GM18873 (cell line): ENCODE measurements around the gene CD93.

Source experiments
- ATAC-seq: cut with Tn5 transposase; IDR thresholded peaks from one replicate; pipeline ENCODE4 v1.9.1; 2021; ENCODE audit warnings: mild to moderate bottlenecking, moderate library complexity, moderate number of reproducible peaks; ENCODE audit not compliant: unreplicated experiment, low FRiP score

Gene CD93, protein sequence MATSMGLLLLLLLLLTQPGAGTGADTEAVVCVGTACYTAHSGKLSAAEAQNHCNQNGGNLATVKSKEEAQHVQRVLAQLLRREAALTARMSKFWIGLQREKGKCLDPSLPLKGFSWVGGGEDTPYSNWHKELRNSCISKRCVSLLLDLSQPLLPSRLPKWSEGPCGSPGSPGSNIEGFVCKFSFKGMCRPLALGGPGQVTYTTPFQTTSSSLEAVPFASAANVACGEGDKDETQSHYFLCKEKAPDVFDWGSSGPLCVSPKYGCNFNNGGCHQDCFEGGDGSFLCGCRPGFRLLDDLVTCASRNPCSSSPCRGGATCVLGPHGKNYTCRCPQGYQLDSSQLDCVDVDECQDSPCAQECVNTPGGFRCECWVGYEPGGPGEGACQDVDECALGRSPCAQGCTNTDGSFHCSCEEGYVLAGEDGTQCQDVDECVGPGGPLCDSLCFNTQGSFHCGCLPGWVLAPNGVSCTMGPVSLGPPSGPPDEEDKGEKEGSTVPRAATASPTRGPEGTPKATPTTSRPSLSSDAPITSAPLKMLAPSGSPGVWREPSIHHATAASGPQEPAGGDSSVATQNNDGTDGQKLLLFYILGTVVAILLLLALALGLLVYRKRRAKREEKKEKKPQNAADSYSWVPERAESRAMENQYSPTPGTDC

GRCh38 chr20:23086056-23086566 is at the start of gene CD93:
Gene CD93 (minus strand): TSS chr20:23086324. CDS start chr20:23086192, 132 bp downstream.
- ATAC-seq: peak; percentile 64

DNA sequence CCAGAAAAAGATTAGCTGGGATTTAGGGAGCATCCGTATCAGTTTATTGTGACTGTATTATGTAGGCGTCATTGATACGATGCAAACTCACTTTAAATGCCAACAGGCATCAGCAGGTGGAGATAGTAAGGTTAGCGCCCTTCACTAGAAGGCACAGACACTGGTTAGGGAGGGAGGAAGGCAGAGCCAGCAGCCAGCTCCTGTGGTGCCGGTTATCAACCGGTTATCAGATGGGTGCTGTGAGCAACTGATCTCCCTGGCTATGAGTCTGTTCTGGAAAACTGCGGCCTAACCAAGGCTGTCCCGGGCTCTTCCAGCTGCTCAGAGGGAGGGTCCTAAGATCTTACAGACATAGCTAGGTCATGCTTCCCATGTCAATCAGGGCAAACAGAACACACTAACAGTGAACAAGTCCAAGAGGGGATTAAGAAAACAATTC is 47.5 kb upstream of the CD93 start:
- no peak for ATAC-seq

- ATAC-seq: no peak
Observed at GRCh38 chr20:23132930-23133559, 46.9 kb upstream of the CD93 start.

GRCh38 chr20:23132293-23132929 is 46.3 kb upstream of the CD93 start:
- ATAC-seq: no peak

GRCh38 chr20:23131766-23132165 is 45.6 kb upstream of the CD93 start:
- no peak for ATAC-seq

GRCh38 chr20:23130622-23131140 is 44.6 kb upstream of the CD93 start:
- ATAC-seq: no peak

DNA sequence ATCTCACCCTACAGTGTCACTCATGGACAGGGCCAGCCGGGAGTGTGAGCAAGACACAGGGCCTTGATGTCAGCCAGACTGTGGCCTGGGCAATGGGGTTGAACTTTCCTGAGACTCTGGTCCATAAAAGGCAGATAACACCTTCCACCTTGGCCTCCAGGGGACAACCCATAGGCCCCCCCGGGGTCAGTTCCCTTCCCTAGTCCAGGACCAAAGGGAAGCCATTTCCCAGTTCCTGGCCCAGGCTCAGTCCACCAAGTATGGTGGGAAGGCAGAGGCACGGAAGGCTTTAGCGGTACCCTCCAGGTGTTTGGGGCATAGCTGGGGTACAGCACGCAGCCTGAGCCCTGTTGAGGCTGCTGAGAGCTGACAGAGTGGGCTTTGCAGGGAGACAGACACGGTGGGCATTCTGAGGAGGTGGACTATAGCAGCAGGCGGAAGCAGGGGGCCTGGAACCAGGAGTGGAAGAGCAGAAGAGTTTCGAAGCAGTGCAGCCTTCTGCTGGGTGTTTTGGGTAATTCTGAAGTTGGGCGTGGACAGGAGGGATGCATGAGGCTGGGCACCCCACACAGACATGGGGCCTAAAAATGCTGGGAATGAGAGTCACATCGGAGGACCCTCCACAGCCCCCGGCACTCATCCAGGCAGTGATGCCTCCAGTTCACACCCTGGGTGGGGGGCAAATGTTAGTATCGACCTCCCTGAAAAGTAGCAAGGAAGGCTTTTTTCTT is 43.9 kb upstream of the CD93 start:
- ATAC-seq: no peak

GRCh38 chr20:23129266-23129665 is 43.1 kb upstream of the CD93 start:
- no peak for ATAC-seq

DNA sequence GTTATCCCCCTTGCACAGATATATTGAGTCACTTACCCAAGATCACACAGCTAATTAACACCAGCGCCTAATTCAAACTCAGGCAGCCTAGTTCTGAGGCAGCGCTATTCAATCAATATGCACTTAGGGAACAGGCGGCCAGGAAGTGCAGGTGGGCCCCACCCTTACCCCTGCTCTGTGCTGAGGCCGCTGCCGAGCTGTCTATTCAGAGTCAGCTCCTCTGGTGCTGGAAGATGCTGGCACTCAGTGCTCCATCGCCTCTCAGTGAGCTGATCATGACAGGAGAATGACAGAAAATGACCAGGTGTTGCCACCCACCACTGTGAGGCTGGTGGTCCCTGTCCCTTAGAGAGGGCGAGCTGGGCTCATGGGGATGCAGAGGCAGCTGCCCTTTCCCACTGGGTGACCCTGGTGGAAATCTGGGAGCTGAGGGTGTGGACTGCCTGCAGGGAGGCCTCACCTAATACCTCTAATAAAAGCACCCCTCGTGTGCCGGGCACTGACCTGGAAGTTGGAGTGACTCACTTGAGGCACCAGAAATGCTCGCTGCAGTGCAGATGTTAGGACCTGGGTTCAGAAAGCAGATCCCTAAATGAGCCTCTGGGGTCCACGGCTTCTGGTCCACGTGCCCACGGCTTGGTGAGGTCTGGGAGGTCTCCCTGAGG is 42.5 kb upstream of the CD93 start:
- no peak for ATAC-seq

GRCh38 chr20:23127506-23128279 is 41.6 kb upstream of the CD93 start:
- ATAC-seq: no peak

DNA sequence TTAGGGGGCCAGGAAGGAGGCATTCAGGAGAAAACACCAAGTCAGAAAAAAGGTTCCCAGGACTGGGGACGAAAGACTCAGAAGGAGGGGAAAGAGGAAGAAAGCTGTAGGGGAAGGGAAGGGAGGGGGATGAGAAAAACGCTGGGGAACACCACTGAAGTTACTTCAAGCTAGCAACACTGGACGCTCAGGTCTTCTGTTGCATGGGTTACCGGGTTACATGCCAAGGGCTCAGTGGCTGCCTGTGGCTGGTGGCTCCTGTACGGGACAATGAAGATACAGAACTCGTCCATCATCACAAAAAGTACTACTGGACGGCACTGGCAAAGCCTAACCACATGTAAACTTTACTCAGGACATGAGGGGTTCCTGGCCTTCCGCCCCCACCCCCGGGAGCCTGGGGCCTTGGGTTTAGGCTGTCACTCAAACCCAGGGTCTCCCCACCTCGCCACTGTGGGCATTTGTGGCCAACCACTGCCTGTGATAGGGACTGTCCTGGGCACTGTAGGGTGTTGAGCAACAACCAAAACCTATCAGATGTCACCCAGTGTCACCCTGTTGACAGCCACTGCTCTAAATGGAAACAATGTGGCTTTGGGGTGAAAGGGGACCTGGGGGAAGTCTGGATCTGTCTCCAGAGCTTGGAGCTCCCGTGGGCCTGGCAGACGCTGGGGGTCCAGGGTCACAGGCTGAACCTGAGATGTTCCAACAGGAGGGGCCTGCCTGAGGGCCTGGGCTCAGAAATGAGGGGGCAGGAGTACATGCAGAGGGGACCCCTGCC is 40.3 kb upstream of the CD93 start:
- no peak for ATAC-seq

DNA sequence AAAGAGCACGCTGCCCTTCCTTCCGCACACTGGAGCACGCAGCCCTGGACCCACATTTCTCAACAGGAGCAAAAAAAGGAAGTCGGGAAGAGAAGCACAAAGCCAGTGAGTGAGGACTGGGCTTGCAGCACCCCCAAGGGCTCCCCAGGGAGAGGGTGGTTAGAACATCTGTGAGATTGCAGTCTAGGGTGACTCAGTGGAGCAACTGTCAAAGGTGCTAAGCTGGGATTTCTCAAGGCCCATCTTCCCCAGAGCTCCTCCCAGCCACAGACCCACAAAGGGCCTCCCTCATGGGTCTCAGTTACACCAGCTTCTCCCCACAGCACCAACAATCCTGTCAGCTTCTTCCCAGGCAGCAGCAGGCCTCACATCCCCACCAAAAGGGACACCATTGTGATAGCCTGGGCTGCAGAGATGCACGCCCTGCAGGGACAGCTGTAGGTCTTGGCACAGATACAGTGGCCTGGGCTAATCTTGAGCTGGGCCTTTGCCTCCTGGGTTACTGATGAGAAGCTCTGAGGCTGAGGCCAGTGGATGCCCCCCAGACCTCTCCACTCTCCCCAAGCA is 39.6 kb upstream of the CD93 start:
- ATAC-seq: no peak

DNA sequence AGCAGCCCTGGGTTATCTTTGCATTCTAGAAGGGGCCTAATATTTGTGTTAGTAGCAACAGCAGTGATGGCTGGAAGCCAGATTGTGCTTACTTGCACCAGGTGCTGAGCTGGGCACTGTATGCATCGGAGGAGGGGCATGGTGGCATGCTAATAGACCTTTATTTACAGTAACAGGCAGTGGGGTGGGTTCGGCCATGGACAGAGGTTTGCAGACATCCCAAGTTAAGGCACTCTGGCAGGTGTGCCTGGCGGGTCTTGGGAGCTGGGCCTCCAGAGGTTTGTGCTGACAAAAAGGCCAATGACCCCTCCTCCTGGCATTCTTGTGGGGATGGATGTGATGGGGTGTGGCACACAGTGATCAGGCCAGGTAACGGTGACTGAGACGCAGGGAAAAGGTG is 39.0 kb upstream of the CD93 start:
- no peak for ATAC-seq

- no peak for ATAC-seq
Observed at GRCh38 chr20:23123886-23124285, 37.8 kb upstream of the CD93 start.

- ATAC-seq: no peak
Observed at GRCh38 chr20:23122796-23123655, 36.9 kb upstream of the CD93 start.

DNA sequence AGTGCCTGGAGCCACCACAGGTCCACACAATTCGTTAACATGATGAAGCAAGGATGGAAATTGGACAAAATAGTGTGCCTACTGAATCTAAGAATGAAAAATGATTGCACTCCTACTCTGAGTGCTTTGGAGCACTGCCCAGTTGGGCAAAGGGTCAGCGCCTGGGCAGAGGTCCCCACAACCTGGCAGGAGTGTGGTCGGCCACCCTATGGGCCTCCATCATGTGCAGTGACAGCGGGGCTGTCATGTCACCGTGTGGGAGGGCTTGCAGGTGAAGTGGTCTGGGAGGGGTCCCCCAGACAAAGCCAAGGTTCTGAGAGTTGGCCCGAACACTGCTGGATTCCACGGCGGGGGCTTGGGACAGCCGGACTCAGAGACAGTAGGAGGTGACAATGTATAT is 36.2 kb upstream of the CD93 start:
- ATAC-seq: no peak
